Activated B cell treated with CpG ODN at 0.5 μM for 24 hours (primary cell): ENCODE measurements around the gene COX4I1. TPM values are rescaled to one million over a fixed set of nuclear protein-coding genes. Genes with fewer than 3 reads are reported as not detected.

ENCODE experiments used
- ATAC-seq: fragments of 200-7000 bp; cut with Tn5 transposase; one replicate; pipeline ENCODE4 v1.10.0; 2021; ENCODE audit warnings: low read depth, mild to moderate bottlenecking, moderate library complexity
- CTCF ChIA-PET: fragments of 350-600 bp; sonication (Branson Sonifier 250); formaldehyde crosslinking; loops from one replicate; lab custom pipeline; 2021; ENCODE audit warnings: antibody characterized with exemption; lab: Charles Lee
- POLR2A ChIA-PET: fragments of 350-600 bp; sonication (Branson Sonifier 250); formaldehyde crosslinking; loops from one replicate; lab custom pipeline; 2021; ENCODE audit warnings: antibody characterized with exemption; lab: Charles Lee
- DNase-seq: peaks from one replicate; pipeline ENCODE4 v3.0.0; 2022
- H3K27ac Mint-ChIP-seq: one replicate; pipeline ENCODE4 v1.8.0; 2020; ENCODE audit warnings: mixed read lengths
- H3K27me3 Mint-ChIP-seq: one replicate; pipeline ENCODE4 v1.8.0; 2021; ENCODE audit warnings: mixed read lengths
- H3K36me3 Mint-ChIP-seq: one replicate; pipeline ENCODE4 v1.8.0; 2021; ENCODE audit warnings: low read depth, mixed read lengths
- H3K4me1 Mint-ChIP-seq: one replicate; pipeline ENCODE4 v1.8.0; 2021; ENCODE audit warnings: mixed read lengths
- H3K4me3 Mint-ChIP-seq: one replicate; pipeline ENCODE4 v1.8.0; 2020; ENCODE audit warnings: mild to moderate bottlenecking, mixed read lengths
- H3K9me3 Mint-ChIP-seq: one replicate; pipeline ENCODE4 v1.8.0; 2020; ENCODE audit warnings: mixed read lengths
- CTCF ChIP-seq: fragments of 200-600 bp; IDR thresholded peaks from one replicate; pipeline ENCODE4 v1.8.0; 2022; ENCODE audit warnings: antibody characterized with exemption, mild to moderate bottlenecking
- intact Hi-C: fragments of 100-400 bp; cut with micrococcal nuclease; formaldehyde crosslinking; loops from one replicate; pipeline ENCODE4 v1.15.1; 2024
- total RNA-seq: library from RNA; stranded (reverse); gene quantifications from 2 replicates; pipeline ENCODE4 v1.2.3, GENCODE V29; 2022

COX4I1 gene
- total RNA-seq, 1 donor from 2014 or later = 578 TPM

- Mint-ChIP-seq H3K27me3 (no peaks in the 10 kb centered on the region), H3K4me3 (no peak overlapping the region), H3K4me1 (peaks cover 56% of the 10 kb centered on the region), H3K27ac (no peak overlapping the region), H3K9me3 (no peaks in the 10 kb centered on the region), H3K36me3 (no peaks in the 10 kb centered on the region)
- CTCF ChIA-PET = no interaction called here
- no peak for TF ChIP-seq CTCF
- POLR2A ChIA-PET = no interaction called here
- ATAC-seq = no peak
- intact Hi-C loops = no loop called here
- DNase-seq = no peak
These were observed 57.1 kb downstream of the COX4I1 start for GRCh38 chr16:85856585-85856984.

Other genes with a start within 250 kb of the COX4I1 start
- 37.8 and 48.3 TPM in 2 replicates for gene GSE1, start 186.4 kb upstream of the COX4I1 start, total RNA-seq
- gene GINS2, start 110.7 kb upstream of the COX4I1 start, total RNA-seq = 6.0 and 6.8 TPM in 2 replicates
- gene C16orf74, start 48.6 kb upstream of the COX4I1 start, total RNA-seq = 16.1 and 18.3 TPM in 2 replicates
- gene EMC8, start 151 bp upstream of the COX4I1 start, total RNA-seq = 27.8 and 29.0 TPM in 2 replicates
- 234 and 248 TPM in 2 replicates for gene IRF8, start 99.5 kb downstream of the COX4I1 start, total RNA-seq